MM.1S (cell line): Measurements from ENCODE around the gene MME.
"Not testable (repeated sequence)": the region's sequence is repeated elsewhere in the genome, so short reads cannot be mapped to it uniquely, and the experiment has no call there.

Experiments used
- DNase-seq: peaks from one replicate; pipeline ENCODE4 v3.0.0-alpha.2; 2015
- H2AFZ ChIP-seq: fragments of 300-600 bp; sonication (generic); 2 replicates; pipeline ENCODE4 v1.6.0; 2016; ENCODE audit warnings: antibody characterized with exemption, low read length
- H3F3A ChIP-seq: fragments of 300-600 bp; sonication (generic); 2 replicates; pipeline ENCODE4 v1.6.1; 2016; ENCODE audit warnings: mild to moderate bottlenecking, antibody characterized with exemption, low read length, moderate library complexity, mixed read lengths; ENCODE audit not compliant: insufficient read depth
- H3K27ac ChIP-seq: fragments of 300-600 bp; sonication (generic); 2 replicates; pipeline ENCODE4 v1.5.1; 2016; ENCODE audit warnings: mild to moderate bottlenecking, low read length
- H3K27me3 ChIP-seq: fragments of 300-600 bp; sonication (generic); replicated peaks from 2 replicates; pipeline ENCODE4 v1.6.0; 2016; ENCODE audit warnings: low read length; ENCODE audit not compliant: insufficient read depth
- H3K36me3 ChIP-seq: fragments of 300-600 bp; sonication (generic); replicated peaks from 2 replicates; pipeline ENCODE4 v1.6.1; 2016; ENCODE audit warnings: mild to moderate bottlenecking, low read length, mixed read lengths; ENCODE audit not compliant: insufficient read depth
- H3K4me1 ChIP-seq: fragments of 300-600 bp; sonication (generic); 2 replicates; pipeline ENCODE4 v1.6.1; 2016; ENCODE audit warnings: low read length, mixed read lengths
- H3K4me2 ChIP-seq: fragments of 300-600 bp; sonication (generic); 2 replicates; pipeline ENCODE4 v1.6.0; 2016; ENCODE audit warnings: low read depth, low read length
- H3K4me3 ChIP-seq: fragments of 300-600 bp; sonication (generic); 2 replicates; pipeline ENCODE4 v1.5.1; 2016; ENCODE audit warnings: low read length, mixed read lengths
- H3K79me2 ChIP-seq: fragments of 300-600 bp; sonication (generic); 2 replicates; pipeline ENCODE4 v1.6.1; 2016; ENCODE audit warnings: mixed run types, low read length, mixed read lengths
- H3K9ac ChIP-seq: fragments of 300-600 bp; sonication (generic); 2 replicates; pipeline ENCODE4 v1.6.1; 2016; ENCODE audit warnings: low read length, mixed read lengths
- H3K9me2 ChIP-seq: fragments of 300-600 bp; sonication (generic); replicated peaks from 2 replicates; pipeline ENCODE4 v1.6.1; 2016; ENCODE audit warnings: mild to moderate bottlenecking, low read length, mixed read lengths; ENCODE audit not compliant: insufficient read depth
- H3K9me3 ChIP-seq: fragments of 300-600 bp; sonication (generic); replicated peaks from 2 replicates; pipeline ENCODE4 v1.6.1; 2016; ENCODE audit warnings: mild to moderate bottlenecking, low read length, mixed read lengths; ENCODE audit not compliant: insufficient read depth
- H4K20me1 ChIP-seq: fragments of 300-600 bp; sonication (generic); 2 replicates; pipeline ENCODE4 v1.6.1; 2016; ENCODE audit warnings: mild to moderate bottlenecking, low read length, moderate library complexity, mixed read lengths; ENCODE audit not compliant: insufficient read depth
- CTCF ChIP-seq: fragments of 300-600 bp; sonication (generic); IDR thresholded peaks from 2 replicates; pipeline ENCODE4 v1.5.1; 2016; ENCODE audit warnings: antibody characterized with exemption, low read length, mixed read lengths
- EZH2 ChIP-seq: fragments of 300-600 bp; sonication (generic); optimal IDR thresholded peaks from 2 replicates; pipeline ENCODE3; 2017; ENCODE audit warnings: low read depth, mild to moderate bottlenecking, antibody characterized with exemption, low read length, mixed read lengths
- EZH2phosphoT487 ChIP-seq: fragments of 300-600 bp; sonication (generic); IDR thresholded peaks from 2 replicates; pipeline ENCODE4 v1.6.1; 2018; ENCODE audit warnings: antibody characterized with exemption, low read length

MME gene

GRCh38 chr3:155112661-155113389, 32.7 kb downstream of the MME start:
- no peaks in the 10 kb centered on the region for H3K9me2 ChIP-seq
- H4K20me1 ChIP-seq: no peaks in the 10 kb centered on the region
- no peak overlapping the region for H3K27ac ChIP-seq
- no peak overlapping the region for H3K4me3 ChIP-seq
- no peaks in the 10 kb centered on the region for H3K79me2 ChIP-seq
- no peaks in the 10 kb centered on the region for H3K36me3 ChIP-seq
- H3F3A ChIP-seq: no peaks in the 10 kb centered on the region
- no peak for TF ChIP-seq EZH2phosphoT487
- no peak for TF ChIP-seq EZH2
- TF ChIP-seq CTCF: no peak
- DNase-seq: no peak
- H3K4me1 ChIP-seq: no peaks in the 10 kb centered on the region
- no peaks in the 10 kb centered on the region for H3K27me3 ChIP-seq
- no peak overlapping the region for H2AFZ ChIP-seq
- H3K4me2 ChIP-seq: no peak overlapping the region
- no peak overlapping the region for H3K9ac ChIP-seq
- no peaks in the 10 kb centered on the region for H3K9me3 ChIP-seq

GRCh38 chr3:155124745-155125144, 44.6 kb downstream of the MME start:
- not testable (repeated sequence) for H3K9me2 ChIP-seq, H3K27me3 ChIP-seq, H3K4me1 ChIP-seq, H4K20me1 ChIP-seq, H3K4me2 ChIP-seq, H3K4me3 ChIP-seq, H3K9me3 ChIP-seq, H3K79me2 ChIP-seq, H3K27ac ChIP-seq, H2AFZ ChIP-seq, H3F3A ChIP-seq, H3K36me3 ChIP-seq, DNase-seq, H3K9ac ChIP-seq

GRCh38 chr3:155129396-155129795, 49.3 kb downstream of the MME start:
- H3K9ac ChIP-seq: no peak overlapping the region
- H3K9me2 ChIP-seq: no peaks in the 10 kb centered on the region
- no peak overlapping the region for H3K4me3 ChIP-seq
- no peak overlapping the region for H3K27ac ChIP-seq
- no peaks in the 10 kb centered on the region for H3F3A ChIP-seq
- TF ChIP-seq CTCF (no peak), EZH2 (no peak), EZH2phosphoT487 (no peak)
- H3K4me2 ChIP-seq: no peak overlapping the region
- DNase-seq: no peak
- no peak overlapping the region for H2AFZ ChIP-seq
- H3K36me3 ChIP-seq: no peaks in the 10 kb centered on the region
- H3K79me2 ChIP-seq: no peaks in the 10 kb centered on the region
- H3K27me3 ChIP-seq: no peaks in the 10 kb centered on the region
- H4K20me1 ChIP-seq: no peaks in the 10 kb centered on the region
- H3K4me1 ChIP-seq: 0 out of 2 replicates have a peak, but pooled peaks cover 4% of the 10 kb centered on the region
- H3K9me3 ChIP-seq: no peaks in the 10 kb centered on the region

- H3K4me3 ChIP-seq: no peak overlapping the region
- DNase-seq: no peak
- TF ChIP-seq EZH2 (no peak), CTCF (no peak), EZH2phosphoT487 (no peak)
- H3K36me3 ChIP-seq: no peaks in the 10 kb centered on the region
- H3K9ac ChIP-seq: no peak overlapping the region
- no peak overlapping the region for H3K4me2 ChIP-seq
- H3K79me2 ChIP-seq: no peaks in the 10 kb centered on the region
- no peak overlapping the region for H2AFZ ChIP-seq
- no peaks in the 10 kb centered on the region for H3K9me3 ChIP-seq
- 0 out of 2 replicates have a peak, but pooled peaks cover 4% of the 10 kb centered on the region for H3K4me1 ChIP-seq
- no peaks in the 10 kb centered on the region for H3K27me3 ChIP-seq
- H3K27ac ChIP-seq: no peak overlapping the region
- H3K9me2 ChIP-seq: no peaks in the 10 kb centered on the region
- no peaks in the 10 kb centered on the region for H3F3A ChIP-seq
- H4K20me1 ChIP-seq: no peaks in the 10 kb centered on the region
Measured at GRCh38 chr3:155130001-155130400, 49.9 kb downstream of the MME start.
